ENCODE results near the gene GRM5.
"Not testable (repeated sequence)": the region's sequence is repeated elsewhere in the genome, so short reads cannot be mapped to it uniquely, and the experiment has no call there.

GRM5 gene

DNA sequence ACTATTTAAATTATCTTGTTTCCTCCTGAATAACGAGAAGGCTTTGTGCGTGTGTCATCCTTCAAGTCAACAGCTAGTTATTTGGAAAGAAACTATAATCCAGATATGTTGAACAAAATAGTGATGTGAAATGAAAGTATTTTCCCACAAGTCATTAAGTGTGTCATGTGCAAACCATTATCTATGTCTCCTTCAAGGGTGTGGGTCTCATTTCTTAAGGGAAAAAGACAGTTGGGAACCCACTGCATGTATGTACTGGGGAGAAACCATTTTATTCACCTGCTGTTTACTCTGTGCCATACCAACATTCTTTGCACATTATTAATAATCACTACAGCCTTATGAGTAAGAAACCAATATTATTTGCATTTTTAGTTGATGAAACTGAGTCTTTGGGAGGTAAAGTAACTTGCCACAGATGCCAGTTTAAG is 582.9 kb downstream of the GRM5 start:
- H3K79me2 ChIP-seq (ENCODE audit: control insufficient read depth, insufficient read depth, low read length, unreplicated experiment) = no peaks in the 10 kb centered on the region
- no peaks in the 10 kb centered on the region for H3K27me3 ChIP-seq (ENCODE audit: insufficient read depth, low read length)
- peak overlapping the region; percentile 61 for H3K27ac ChIP-seq (ENCODE audit: low read depth, low read length)
- no peaks in the 10 kb centered on the region for H3K36me3 ChIP-seq (ENCODE audit: insufficient read depth, low read length)
- H2AFZ ChIP-seq (ENCODE audit: low read length, unreplicated experiment) = peak overlapping the region; percentile 3
- no peak overlapping the region; the same call in 1 of the 2 replicates for H3K4me3 ChIP-seq (ENCODE audit: low read depth, low read length)
- H3K4me1 ChIP-seq (ENCODE audit: control insufficient read depth, insufficient read depth, low read length, unreplicated experiment) = peaks cover 52% of the 10 kb centered on the region

GRCh38 chr11:88480223-88480622 is 585.6 kb downstream of the GRM5 start:
- H3K27me3 ChIP-seq (ENCODE audit: insufficient read depth, low read length) = no peaks in the 10 kb centered on the region
- peak overlapping the region; percentile 91 for H3K27ac ChIP-seq (ENCODE audit: low read depth, low read length)

DNA sequence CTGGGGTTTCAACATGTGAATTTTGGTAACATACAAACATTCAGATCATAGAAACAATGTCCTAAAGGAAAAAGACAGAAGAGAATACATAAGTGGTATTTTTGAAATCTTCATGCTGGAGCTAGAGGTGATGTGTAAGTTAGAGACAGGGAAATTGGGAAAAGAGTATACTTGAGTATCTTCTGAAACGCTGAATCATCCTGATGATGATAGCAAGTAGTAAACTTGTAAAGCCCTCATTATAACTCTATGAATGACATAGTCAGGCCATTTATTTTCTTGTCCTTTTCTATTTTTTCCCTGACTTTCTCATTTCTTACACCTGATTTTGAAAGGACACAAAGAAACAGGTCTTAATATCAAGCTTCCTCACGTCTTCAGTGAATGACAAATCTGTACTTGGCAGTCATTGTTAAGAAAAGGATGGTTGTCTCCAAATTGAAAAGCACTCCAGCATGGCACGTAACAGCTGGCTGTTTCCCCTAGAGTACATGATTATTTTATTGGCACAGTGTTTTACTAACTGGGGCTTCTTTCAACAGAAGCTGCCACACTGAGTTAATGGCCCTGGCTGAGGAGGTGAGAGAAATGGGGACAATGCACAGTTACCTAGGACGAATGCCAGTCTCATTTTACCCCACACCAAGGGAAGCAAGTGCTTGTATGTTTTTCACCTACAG is 587.5 kb downstream of the GRM5 start:
- no peaks in the 10 kb centered on the region for H3K36me3 ChIP-seq (ENCODE audit: insufficient read depth, low read length)

More at GRCh38 chr11:88480223-88480622, 585.6 kb downstream of the GRM5 start:
- Histone ChIP-seq H2AFZ (ENCODE audit: low read length, unreplicated experiment) (peak overlapping the region; percentile 40), H3K79me2 (ENCODE audit: control insufficient read depth, insufficient read depth, low read length, unreplicated experiment) (no peaks in the 10 kb centered on the region), H3K4me3 (ENCODE audit: low read depth, low read length) (peak overlapping the region; percentile 4; the same call in 1 of the 2 replicates), H3K4me1 (ENCODE audit: control insufficient read depth, insufficient read depth, low read length, unreplicated experiment) (peaks cover 65% of the 10 kb centered on the region), H3K36me3 (ENCODE audit: insufficient read depth, low read length) (no peaks in the 10 kb centered on the region)

DNA sequence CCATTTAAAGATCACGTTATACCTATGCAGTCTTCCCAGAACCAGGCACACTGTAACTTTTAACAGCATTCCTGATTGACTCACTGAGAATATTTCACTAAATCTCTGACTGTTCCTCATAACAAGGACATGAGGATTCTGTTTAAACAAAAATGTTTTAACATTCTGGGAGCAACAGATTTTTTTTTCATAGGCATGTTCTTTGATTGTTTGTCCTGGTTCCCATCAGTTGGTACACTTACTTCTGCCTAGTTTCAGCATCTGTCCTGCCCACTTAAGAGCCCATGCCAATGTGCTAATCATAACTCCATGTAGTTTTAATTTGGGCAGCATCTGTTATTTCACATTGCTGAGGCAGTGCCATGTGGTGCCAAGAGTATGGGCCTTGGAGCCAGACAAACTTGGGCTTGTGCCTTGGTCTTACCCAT is 589.8 kb downstream of the GRM5 start:
- Histone ChIP-seq H3K4me1 (ENCODE audit: control insufficient read depth, insufficient read depth, low read length, unreplicated experiment) (peaks cover 35% of the 10 kb centered on the region), H3K36me3 (ENCODE audit: insufficient read depth, low read length) (no peaks in the 10 kb centered on the region), H3K4me3 (ENCODE audit: low read depth, low read length) (no peak overlapping the region), H3K27ac (ENCODE audit: low read depth, low read length) (no peak overlapping the region), H3K79me2 (ENCODE audit: control insufficient read depth, insufficient read depth, low read length, unreplicated experiment) (no peaks in the 10 kb centered on the region), H3K27me3 (ENCODE audit: insufficient read depth, low read length) (no peaks in the 10 kb centered on the region), H2AFZ (ENCODE audit: low read length, unreplicated experiment) (peak overlapping the region; percentile 45)

More for the DNA sequence above, 587.5 kb downstream of the GRM5 start:
- no peak overlapping the region for H3K4me3 ChIP-seq (ENCODE audit: low read depth, low read length)
- H3K4me1 ChIP-seq (ENCODE audit: control insufficient read depth, insufficient read depth, low read length, unreplicated experiment) = peaks cover 57% of the 10 kb centered on the region
- H3K27me3 ChIP-seq (ENCODE audit: insufficient read depth, low read length) = no peaks in the 10 kb centered on the region
- no peak overlapping the region for H3K27ac ChIP-seq (ENCODE audit: low read depth, low read length)
- no peak overlapping the region for H2AFZ ChIP-seq (ENCODE audit: low read length, unreplicated experiment)
- H3K79me2 ChIP-seq (ENCODE audit: control insufficient read depth, insufficient read depth, low read length, unreplicated experiment) = no peaks in the 10 kb centered on the region

GRCh38 chr11:88474655-88475054 is 591.1 kb downstream of the GRM5 start:
- no peak overlapping the region for H3K4me3 ChIP-seq (ENCODE audit: low read depth, low read length)
- H3K36me3 ChIP-seq (ENCODE audit: insufficient read depth, low read length) = no peaks in the 10 kb centered on the region
- no peak overlapping the region for H3K27ac ChIP-seq (ENCODE audit: low read depth, low read length)
- no peaks in the 10 kb centered on the region for H3K79me2 ChIP-seq (ENCODE audit: control insufficient read depth, insufficient read depth, low read length, unreplicated experiment)
- H3K4me1 ChIP-seq (ENCODE audit: control insufficient read depth, insufficient read depth, low read length, unreplicated experiment) = peaks cover 21% of the 10 kb centered on the region
- no peaks in the 10 kb centered on the region for H3K27me3 ChIP-seq (ENCODE audit: insufficient read depth, low read length)
- no peak overlapping the region for H2AFZ ChIP-seq (ENCODE audit: low read length, unreplicated experiment)

- H3K4me1 ChIP-seq (ENCODE audit: control insufficient read depth, insufficient read depth, low read length, unreplicated experiment) = no peaks in the 10 kb centered on the region
- H3K4me3 ChIP-seq (ENCODE audit: low read depth, low read length) = no peak overlapping the region
- no peaks in the 10 kb centered on the region for H3K27me3 ChIP-seq (ENCODE audit: insufficient read depth, low read length)
- no peak overlapping the region for H2AFZ ChIP-seq (ENCODE audit: low read length, unreplicated experiment)
- H3K79me2 ChIP-seq (ENCODE audit: control insufficient read depth, insufficient read depth, low read length, unreplicated experiment) = no peaks in the 10 kb centered on the region
- H3K27ac ChIP-seq (ENCODE audit: low read depth, low read length) = no peak overlapping the region
- no peaks in the 10 kb centered on the region for H3K36me3 ChIP-seq (ENCODE audit: insufficient read depth, low read length)
These were observed 596.1 kb downstream of the GRM5 start for GRCh38 chr11:88469561-88470225.

DNA sequence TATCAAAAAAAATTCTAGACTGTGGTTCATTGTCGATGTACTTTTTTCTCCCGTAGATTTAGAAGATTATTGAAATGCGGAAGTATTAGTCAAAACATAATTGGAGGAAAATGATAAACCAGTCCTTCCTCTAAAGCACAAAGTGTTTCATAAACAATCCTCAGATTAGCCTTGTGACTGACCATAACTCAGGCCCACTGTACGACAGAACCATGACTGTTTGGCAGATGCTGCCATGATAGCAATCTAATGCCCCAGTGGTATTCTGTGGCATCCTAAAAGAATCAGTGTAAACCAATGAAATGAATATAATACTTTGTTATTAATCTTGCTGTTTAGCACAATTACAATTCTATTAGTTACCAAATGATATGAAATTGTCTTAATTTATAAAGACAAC is 601.3 kb downstream of the GRM5 start:
- H3K4me3 ChIP-seq (ENCODE audit: low read depth, low read length) = no peak overlapping the region
- no peak overlapping the region for H3K27ac ChIP-seq (ENCODE audit: low read depth, low read length)
- H3K79me2 ChIP-seq (ENCODE audit: control insufficient read depth, insufficient read depth, low read length, unreplicated experiment) = no peaks in the 10 kb centered on the region

DNA sequence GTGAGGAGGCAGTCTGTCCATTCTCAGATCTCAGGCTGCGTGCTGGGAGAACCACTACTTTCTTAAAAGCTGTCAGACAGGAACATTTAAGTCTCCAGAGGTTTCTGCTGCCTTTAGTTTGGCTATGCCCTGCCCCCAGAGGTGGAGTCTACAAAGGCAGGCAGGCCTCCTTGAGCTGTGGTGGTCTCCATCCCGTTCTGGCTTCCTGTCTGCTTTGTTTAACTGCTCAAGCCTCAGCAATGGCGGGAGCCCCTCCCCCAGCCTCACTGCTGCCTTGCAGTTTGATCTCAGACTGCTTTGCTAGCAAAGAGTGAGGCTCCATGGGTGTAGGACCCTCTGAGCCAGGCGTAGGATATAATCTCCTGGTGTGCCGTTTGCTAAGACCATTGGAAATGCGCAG is 602.5 kb downstream of the GRM5 start:
- not testable (repeated sequence) for H3K4me3 ChIP-seq (ENCODE audit: low read depth, low read length); H3K27ac ChIP-seq (ENCODE audit: low read depth, low read length); H3K27me3 ChIP-seq (ENCODE audit: insufficient read depth, low read length); H2AFZ ChIP-seq (ENCODE audit: low read length, unreplicated experiment); H3K36me3 ChIP-seq (ENCODE audit: insufficient read depth, low read length); H3K79me2 ChIP-seq (ENCODE audit: control insufficient read depth, insufficient read depth, low read length, unreplicated experiment); H3K4me1 ChIP-seq (ENCODE audit: control insufficient read depth, insufficient read depth, low read length, unreplicated experiment)

More for the DNA sequence above, 601.3 kb downstream of the GRM5 start:
- Histone ChIP-seq H3K4me1 (ENCODE audit: control insufficient read depth, insufficient read depth, low read length, unreplicated experiment) (no peaks in the 10 kb centered on the region), H3K27me3 (ENCODE audit: insufficient read depth, low read length) (no peaks in the 10 kb centered on the region), H2AFZ (ENCODE audit: low read length, unreplicated experiment) (no peak overlapping the region), H3K36me3 (ENCODE audit: insufficient read depth, low read length) (no peaks in the 10 kb centered on the region)

DNA sequence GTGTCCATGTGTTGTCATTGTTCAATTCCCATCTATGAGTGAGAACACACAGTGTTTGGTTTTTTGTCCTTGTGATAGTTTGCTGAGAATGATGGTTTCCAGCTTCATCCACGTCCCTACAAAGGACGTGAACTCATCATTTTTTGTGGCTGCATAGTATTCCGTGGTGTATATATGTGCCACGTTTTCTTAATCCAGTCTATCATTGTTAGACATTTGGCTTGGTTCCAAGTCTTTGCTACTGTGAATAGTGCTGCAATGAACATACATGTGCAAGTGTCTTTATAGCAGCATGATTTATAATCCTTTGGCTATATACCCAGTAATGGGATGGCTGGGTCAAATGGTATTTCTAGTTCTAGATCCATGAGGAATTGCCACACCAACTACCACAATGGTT is 607.7 kb downstream of the GRM5 start:
- H3K27me3 ChIP-seq (ENCODE audit: insufficient read depth, low read length); H3K79me2 ChIP-seq (ENCODE audit: control insufficient read depth, insufficient read depth, low read length, unreplicated experiment); H3K27ac ChIP-seq (ENCODE audit: low read depth, low read length); H2AFZ ChIP-seq (ENCODE audit: low read length, unreplicated experiment); H3K4me1 ChIP-seq (ENCODE audit: control insufficient read depth, insufficient read depth, low read length, unreplicated experiment); H3K4me3 ChIP-seq (ENCODE audit: low read depth, low read length); H3K36me3 ChIP-seq (ENCODE audit: insufficient read depth, low read length): not testable (repeated sequence)

GRCh38 chr11:88455974-88456373 is 609.8 kb downstream of the GRM5 start:
- no peaks in the 10 kb centered on the region for H3K4me1 ChIP-seq (ENCODE audit: control insufficient read depth, insufficient read depth, low read length, unreplicated experiment)
- no peaks in the 10 kb centered on the region for H3K27me3 ChIP-seq (ENCODE audit: insufficient read depth, low read length)
- H2AFZ ChIP-seq (ENCODE audit: low read length, unreplicated experiment) = no peak overlapping the region
- no peaks in the 10 kb centered on the region for H3K36me3 ChIP-seq (ENCODE audit: insufficient read depth, low read length)
- no peak overlapping the region for H3K4me3 ChIP-seq (ENCODE audit: low read depth, low read length)
- no peak overlapping the region for H3K27ac ChIP-seq (ENCODE audit: low read depth, low read length)
- no peaks in the 10 kb centered on the region for H3K79me2 ChIP-seq (ENCODE audit: control insufficient read depth, insufficient read depth, low read length, unreplicated experiment)

- Histone ChIP-seq H3K4me1 (ENCODE audit: control insufficient read depth, insufficient read depth, low read length, unreplicated experiment) (no peaks in the 10 kb centered on the region), H3K27me3 (ENCODE audit: insufficient read depth, low read length) (no peaks in the 10 kb centered on the region), H3K79me2 (ENCODE audit: control insufficient read depth, insufficient read depth, low read length, unreplicated experiment) (no peaks in the 10 kb centered on the region), H2AFZ (ENCODE audit: low read length, unreplicated experiment) (no peak overlapping the region), H3K36me3 (ENCODE audit: insufficient read depth, low read length) (no peaks in the 10 kb centered on the region), H3K4me3 (ENCODE audit: low read depth, low read length) (no peak overlapping the region), H3K27ac (ENCODE audit: low read depth, low read length) (no peak overlapping the region)
These were observed 610.9 kb downstream of the GRM5 start for GRCh38 chr11:88454881-88455280.
